CD14-positive monocyte (primary cell): ENCODE measurements around the gene EDDM13. TPM values are rescaled to one million over a fixed set of nuclear protein-coding genes. Genes with fewer than 3 reads are reported as not detected.

ENCODE experiments used
- DNase-seq, 3 donors: peaks; one replicate each; pipeline ENCODE4 v3.0.0-alpha.2; 2011 to 2022
- H2AFZ ChIP-seq: 2 replicates; pipeline ENCODE4 v1.6.0; 2012; ENCODE audit warnings: mild to moderate bottlenecking, low read depth, low read length, inconsistent platforms; ENCODE audit not compliant: insufficient read depth, poor library complexity, severe bottlenecking
- H3K27ac ChIP-seq, 2 donors: 1 replicate in 1 of 2; 2 replicates in 1 of 2; pipeline ENCODE4 v1.5.1; 2012 to 2013; ENCODE audit warnings: low read length in 2 of 2, control low read depth in 1 of 2, inconsistent platforms in 1 of 2, low read depth in 1 of 2, mild to moderate bottlenecking in 1 of 2
- H3K27me3 ChIP-seq, 2 donors: one replicate each; pipeline versions ENCODE4 v1.6.0 to v1.6.1; 2011 to 2013; ENCODE audit warnings: low read length in 2 of 2; ENCODE audit not compliant: control insufficient read depth in 2 of 2, insufficient read depth in 2 of 2
- H3K36me3 ChIP-seq, 2 donors: replicated peaks in 1 of 2; 1 replicate in 1 of 2; 2 replicates in 1 of 2; pipeline versions ENCODE4 v1.5.1 to v1.6.1; 2012 to 2013; ENCODE audit warnings: low read length in 2 of 2, control low read depth in 1 of 2, inconsistent platforms in 1 of 2, mild to moderate bottlenecking in 1 of 2; ENCODE audit not compliant: insufficient read depth in 2 of 2, control insufficient read depth in 1 of 2
- H3K4me1 ChIP-seq, 2 donors: 1 replicate in 1 of 2; 2 replicates in 1 of 2; pipeline versions ENCODE4 v1.5.1 to v1.6.1; 2012 to 2013; ENCODE audit warnings: low read length in 2 of 2, control low read depth in 1 of 2, inconsistent platforms in 1 of 2, mild to moderate bottlenecking in 1 of 2, moderate library complexity in 1 of 2; ENCODE audit not compliant: insufficient read depth in 2 of 2, control insufficient read depth in 1 of 2
- H3K4me2 ChIP-seq: replicated peaks from 2 replicates; pipeline ENCODE3; 2012; ENCODE audit warnings: low read length, moderate library complexity, mild to moderate bottlenecking; ENCODE audit not compliant: poor library complexity, severe bottlenecking; ENCODE audit errors: extremely low read depth
- H3K4me3 ChIP-seq, 3 experiments: fragments of 200-600 bp in 1 of 3; sonication (generic) in 1 of 3; replicated peaks in 1 of 3; 1 replicate in 2 of 3; 2 replicates in 1 of 3; pipeline ENCODE4 v1.5.1; 2011 to 2013; ENCODE audit warnings: low read length in 3 of 3, mild to moderate bottlenecking in 3 of 3, control low read depth in 2 of 3, low read depth in 2 of 3, inconsistent platforms in 1 of 3, moderate library complexity in 1 of 3
- H3K79me2 ChIP-seq: 2 replicates; pipeline ENCODE4 v1.6.0; 2012; ENCODE audit warnings: mild to moderate bottlenecking, control low read depth, inconsistent platforms, low read length, moderate library complexity; ENCODE audit not compliant: insufficient read depth
- H3K9ac ChIP-seq: 2 replicates; pipeline ENCODE4 v1.6.0; 2017; ENCODE audit warnings: low read length, mild to moderate bottlenecking; ENCODE audit not compliant: insufficient read depth, poor library complexity, severe bottlenecking
- H3K9me3 ChIP-seq, 2 donors: replicated peaks in 1 of 2; 1 replicate in 1 of 2; 2 replicates in 1 of 2; pipeline versions ENCODE4 v1.5.1 to v1.6.1; 2012 to 2013; ENCODE audit warnings: low read length in 2 of 2, control low read depth in 1 of 2; ENCODE audit not compliant: control insufficient read depth in 1 of 2, insufficient read depth in 1 of 2
- H4K20me1 ChIP-seq: 2 replicates; pipeline ENCODE4 v1.6.0; 2012; ENCODE audit warnings: mild to moderate bottlenecking, low read length, control low read depth, moderate library complexity; ENCODE audit not compliant: insufficient read depth
- H3K27ac Mint-ChIP-seq, 7 donors: one replicate each; pipeline ENCODE4 v1.8.0; 2020; ENCODE audit warnings: mild to moderate bottlenecking in 7 of 7, mixed read lengths in 7 of 7, moderate library complexity in 6 of 7, inconsistent platforms in 2 of 7
- H3K27me3 Mint-ChIP-seq, 3 donors: one replicate each; pipeline ENCODE4 v1.8.0; 2021 to 2022; ENCODE audit warnings: low read depth in 3 of 3, mild to moderate bottlenecking in 3 of 3, mixed read lengths in 3 of 3, moderate library complexity in 3 of 3, inconsistent platforms in 1 of 3
- H3K36me3 Mint-ChIP-seq, 2 donors: one replicate each; pipeline ENCODE4 v1.8.0; 2020; ENCODE audit warnings: mixed read lengths in 2 of 2, inconsistent platforms in 1 of 2, mild to moderate bottlenecking in 1 of 2
- H3K4me1 Mint-ChIP-seq: one replicate; pipeline ENCODE4 v1.8.0; 2020; ENCODE audit warnings: mild to moderate bottlenecking, mixed read lengths
- H3K4me3 Mint-ChIP-seq, 2 donors: one replicate each; pipeline ENCODE4 v1.8.0; 2020; ENCODE audit warnings: mild to moderate bottlenecking in 2 of 2, mixed read lengths in 2 of 2, moderate library complexity in 1 of 2
- H3K9me3 Mint-ChIP-seq, 7 donors: one replicate each; pipeline ENCODE4 v1.8.0; 2020 to 2022; ENCODE audit warnings: mixed read lengths in 7 of 7, mild to moderate bottlenecking in 6 of 7, moderate library complexity in 6 of 7, inconsistent platforms in 2 of 7
- CTCF ChIP-seq: fragments of 200-600 bp; IDR thresholded peaks from one replicate; pipeline ENCODE4 v1.8.0; 2022; ENCODE audit warnings: antibody characterized with exemption, mild to moderate bottlenecking
- WGBS: methylation state at CpG from one replicate; pipeline ENCODE4 v1.1.5; 2013; ENCODE audit warnings: missing lambda C conversion rate; ENCODE audit not compliant: insufficient coverage; 5-methylcytosine and 5-hydroxymethylcytosine counted together
- intact Hi-C, 2 donors: fragments of 100-400 bp; cut with micrococcal nuclease; formaldehyde crosslinking; loops; one replicate each; pipeline versions ENCODE4 v1.15.0 to v1.15.1; 2023
- polyA plus RNA-seq, 3 donors: library from polyadenylated mRNA; depleted of rRNA in 1 of 3; unstranded in 2 of 3; stranded (reverse) in 1 of 3; fragments of 300-500 nt in 2 of 3; fragments of >200 nt in 1 of 3; fragmentation: Illumina TruSeq in 2 of 3; gene quantifications; 1 replicate in 2 of 3; 2 replicates in 1 of 3; pipeline ENCODE4 v1.2.3, GENCODE V29; 2012 to 2021

The EDDM13 gene
- polyA plus RNA-seq, 3 donors = 0.25 to 0.70 (median 0.61) TPM

DNA sequence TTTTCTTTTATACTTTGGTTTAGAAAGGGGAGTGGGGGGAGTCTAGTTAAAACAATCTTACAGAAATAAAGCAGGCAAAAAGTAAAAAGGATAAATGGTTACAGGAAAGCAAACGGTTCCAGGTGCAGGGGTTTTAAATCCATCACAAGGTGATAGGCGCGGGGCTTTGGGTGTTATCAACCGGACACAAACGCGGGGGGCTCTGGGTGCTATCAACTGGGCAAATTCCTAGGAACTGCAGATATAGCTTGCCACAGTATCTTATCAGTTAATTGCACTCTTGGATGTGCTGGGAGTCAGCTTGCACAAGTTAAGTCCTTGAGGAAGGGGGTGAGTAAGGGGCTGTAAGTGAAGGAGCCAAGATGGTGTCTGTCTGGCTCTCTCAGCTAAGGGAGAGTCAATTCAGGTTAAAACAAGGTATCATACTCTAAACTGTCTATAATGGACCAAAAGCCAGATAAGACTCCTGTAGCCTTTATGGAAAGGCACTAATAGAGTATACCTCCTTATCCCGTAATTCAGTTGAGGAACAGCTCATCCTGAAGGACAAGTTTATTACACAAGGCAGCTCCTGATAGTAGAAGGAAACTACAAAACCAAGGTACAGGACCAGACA, 74.7 kb downstream of the EDDM13 start:
- Mint-ChIP-seq H3K36me3 (no peaks in the 10 kb centered on the region), H3K27ac (no peak overlapping the region), H3K27me3 (peaks cover 0 to 2% (median 0%) of the 10 kb centered on the region in 3 donors), H3K4me3 (no peak overlapping the region), H3K4me1 (peaks cover 3% of the 10 kb centered on the region), H3K9me3 (peaks cover 5 to 9% (median 7%) of the 10 kb centered on the region in 7 donors)
- no peaks in the 10 kb centered on the region for H3K27me3 ChIP-seq
- no peak overlapping the region for H3K4me3 ChIP-seq
- H3K27ac ChIP-seq = no peak overlapping the region
- no peak overlapping the region for H3K9ac ChIP-seq
- no peaks in the 10 kb centered on the region for H3K36me3 ChIP-seq
- intact Hi-C loops = loop anchor here (5.0 to 10.0 kb wide), 2 partner anchors 45 to 282 kb away; no protein-coding TSS in a partner anchor
- no peak overlapping the region for H3K4me2 ChIP-seq
- no peak overlapping the region for H2AFZ ChIP-seq
- H3K9me3 ChIP-seq = peaks cover 11 to 12% of the 10 kb centered on the region in 2 donors
- no peaks in the 10 kb centered on the region for H4K20me1 ChIP-seq
- no peak for DNase-seq
- H3K4me1 ChIP-seq = no peaks in the 10 kb centered on the region
- no peaks in the 10 kb centered on the region for H3K79me2 ChIP-seq
- 96% methylated on average over 6 of the region's 7 CpGs for WGBS
- TF ChIP-seq CTCF = no peak

- H3K4me3 ChIP-seq = no peak overlapping the region
- no peak overlapping the region for H3K9ac ChIP-seq
- intact Hi-C loops = loop anchor here (5.0 to 10.0 kb wide), 2 partner anchors 46 to 284 kb away; no protein-coding TSS in a partner anchor
- H3K4me1 Mint-ChIP-seq = peaks cover 3% of the 10 kb centered on the region
- peak; percentile 33 for TF ChIP-seq CTCF
- 100% methylated on average over 1 of the region's 5 CpGs for WGBS
- no peak overlapping the region for H3K27ac ChIP-seq
- H3K9me3 ChIP-seq = peaks cover under 1 to 2% of the 10 kb centered on the region in 2 donors
- DNase-seq = no peak
- H3K4me3 Mint-ChIP-seq = no peak overlapping the region
- no peaks in the 10 kb centered on the region for H3K36me3 Mint-ChIP-seq
- H2AFZ ChIP-seq = no peak overlapping the region
- peaks cover 0 to 2% (median 0%) of the 10 kb centered on the region in 3 donors for H3K27me3 Mint-ChIP-seq
- no peaks in the 10 kb centered on the region for H4K20me1 ChIP-seq
- peaks cover 0 to 1% (median 0%) of the 10 kb centered on the region in 7 donors for H3K9me3 Mint-ChIP-seq
- no peak overlapping the region for H3K4me2 ChIP-seq
- no peaks in the 10 kb centered on the region for H3K4me1 ChIP-seq
- no peaks in the 10 kb centered on the region for H3K27me3 ChIP-seq
- H3K79me2 ChIP-seq = no peaks in the 10 kb centered on the region
- no peak overlapping the region for H3K27ac Mint-ChIP-seq
- no peaks in the 10 kb centered on the region for H3K36me3 ChIP-seq
Observed at GRCh38 chr19:56348289-56348877, 75.8 kb downstream of the EDDM13 start.
